Skeletal muscle cell (primary cell): ENCODE measurements around the gene UBAP2L.
"Not testable (repeated sequence)": the region's sequence is repeated elsewhere in the genome, so short reads cannot be mapped to it uniquely, and the experiment has no call there.

ENCODE experiments used
- DNase-seq: peaks from one replicate; pipeline ENCODE4 v3.0.0-alpha.2; 2010; ENCODE audit warnings: low read depth
- H3K4me3 ChIP-seq: 2 replicates; pipeline ENCODE4 v1.5.1; 2011; ENCODE audit warnings: low read depth, mild to moderate bottlenecking, control low read depth, low read length, moderate library complexity

The UBAP2L gene

GRCh38 chr1:154198756-154199562 is 21.8 kb upstream of the UBAP2L start:
- no peak overlapping the region for H3K4me3 ChIP-seq

GRCh38 chr1:154199563-154199879 is 21.2 kb upstream of the UBAP2L start:
- no peak for DNase-seq
- no peak overlapping the region for H3K4me3 ChIP-seq

More at GRCh38 chr1:154198756-154199562, 21.8 kb upstream of the UBAP2L start:
- no peak for DNase-seq

GRCh38 chr1:154205778-154206177 is 15.0 kb upstream of the UBAP2L start:
- not testable (repeated sequence) for H3K4me3 ChIP-seq, DNase-seq

GRCh38 chr1:154206196-154206595 is 14.6 kb upstream of the UBAP2L start, which contains the start of gene CFAP141:
Gene CFAP141, minus strand, starts transcription at chr1:154206333. Its CDS starts 26 bp downstream, at chr1:154206307.
- DNase-seq = no peak
- H3K4me3 ChIP-seq = no peak within 1 kb of the TSS

GRCh38 chr1:154207262-154207661 is 13.5 kb upstream of the UBAP2L start:
- DNase-seq = no peak
- H3K4me3 ChIP-seq = no peak overlapping the region

- DNase-seq = no peak
- no peak overlapping the region for H3K4me3 ChIP-seq
Measured at GRCh38 chr1:154208677-154209388, 11.9 kb upstream of the UBAP2L start.

- no peak overlapping the region for H3K4me3 ChIP-seq
- no peak for DNase-seq
Measured at GRCh38 chr1:154212083-154212482, 8.7 kb upstream of the UBAP2L start.

- no peak for DNase-seq
Measured at GRCh38 chr1:154213274-154213673, 7.5 kb upstream of the UBAP2L start.

GRCh38 chr1:154218545-154218944 is 2.2 kb upstream of the UBAP2L start:
- no peak for DNase-seq
- H3K4me3 ChIP-seq = no peak overlapping the region

More at GRCh38 chr1:154213274-154213673, 7.5 kb upstream of the UBAP2L start:
- no peak overlapping the region for H3K4me3 ChIP-seq

- no peak for DNase-seq
- peak overlapping the region; percentile 98 for H3K4me3 ChIP-seq
Measured at GRCh38 chr1:154219541-154219940, 1.2 kb upstream of the UBAP2L start.

GRCh38 chr1:154220970-154221277 is 169 bp downstream of the UBAP2L start:
- no peak for DNase-seq
- H3K4me3 ChIP-seq = peak overlapping the region; percentile 98

- H3K4me3 ChIP-seq = peak overlapping the region; percentile 98
- peak; percentile 45 for DNase-seq
Measured at GRCh38 chr1:154221278-154222001, 685 bp downstream of the UBAP2L start.

GRCh38 chr1:154222518-154222917 is 1.8 kb downstream of the UBAP2L start:
- peak overlapping the region; percentile 98 for H3K4me3 ChIP-seq

GRCh38 chr1:154222918-154223317 is 2.2 kb downstream of the UBAP2L start:
- DNase-seq = no peak
- no peak overlapping the region for H3K4me3 ChIP-seq

More at GRCh38 chr1:154222518-154222917, 1.8 kb downstream of the UBAP2L start:
- no peak for DNase-seq

- H3K4me3 ChIP-seq = no peak overlapping the region
- no peak for DNase-seq
Measured at GRCh38 chr1:154223621-154224020, 2.9 kb downstream of the UBAP2L start.

- no peak overlapping the region for H3K4me3 ChIP-seq
- no peak for DNase-seq
Measured at GRCh38 chr1:154225370-154225769, 4.6 kb downstream of the UBAP2L start.

GRCh38 chr1:154231112-154231511 is 10.4 kb downstream of the UBAP2L start:
- not testable (repeated sequence) for H3K4me3 ChIP-seq, DNase-seq

GRCh38 chr1:154233127-154233526 is 12.4 kb downstream of the UBAP2L start:
- H3K4me3 ChIP-seq, DNase-seq: not testable (repeated sequence)

- no peak overlapping the region for H3K4me3 ChIP-seq
- DNase-seq = no peak
Measured at GRCh38 chr1:154236855-154237254, 16.1 kb downstream of the UBAP2L start.

- no peak for DNase-seq
Measured at GRCh38 chr1:154237435-154237834, 16.7 kb downstream of the UBAP2L start.

More at GRCh38 chr1:154237435-154237834, 16.7 kb downstream of the UBAP2L start:
- H3K4me3 ChIP-seq = no peak overlapping the region
